Measurements from ENCODE around the gene IPO9.

Gene IPO9

GRCh38 chr1:201906336-201906735 is 77.4 kb downstream of the IPO9 start:
- no peak for DNase-seq (ENCODE audit: low spot score)

GRCh38 chr1:201907621-201908020 is 78.7 kb downstream of the IPO9 start:
- DNase-seq (ENCODE audit: low spot score), result no peak

- DNase-seq (ENCODE audit: low spot score), result no peak
Measured at GRCh38 chr1:201911826-201912571, 83.0 kb downstream of the IPO9 start.

GRCh38 chr1:201912832-201913231 is 83.9 kb downstream of the IPO9 start:
- DNase-seq (ENCODE audit: low spot score), result no peak

GRCh38 chr1:201914456-201915235 is 85.7 kb downstream of the IPO9 start:
- no peak for DNase-seq (ENCODE audit: low spot score)

GRCh38 chr1:201916649-201917249 is 87.8 kb downstream of the IPO9 start:
- no peak for DNase-seq (ENCODE audit: low spot score)

- DNase-seq (ENCODE audit: low spot score), result no peak
Measured at GRCh38 chr1:201917362-201918033, 88.5 kb downstream of the IPO9 start.

GRCh38 chr1:201918343-201918742 is 89.4 kb downstream of the IPO9 start:
- DNase-seq (ENCODE audit: low spot score), result no peak

- DNase-seq (ENCODE audit: low spot score), result no peak
Measured at GRCh38 chr1:201921952-201922558, 93.1 kb downstream of the IPO9 start.

GRCh38 chr1:201925301-201925567 is 96.3 kb downstream of the IPO9 start:
- DNase-seq (ENCODE audit: low spot score), result no peak

- DNase-seq (ENCODE audit: low spot score), result no peak
Measured at GRCh38 chr1:201925981-201926645, 97.2 kb downstream of the IPO9 start.

- no peak for DNase-seq (ENCODE audit: low spot score)
Measured at GRCh38 chr1:201928266-201928665, 99.3 kb downstream of the IPO9 start.

GRCh38 chr1:201930137-201930536 is 101.2 kb downstream of the IPO9 start:
- DNase-seq (ENCODE audit: low spot score), result no peak

GRCh38 chr1:201930803-201931202 is 101.8 kb downstream of the IPO9 start:
- no peak for DNase-seq (ENCODE audit: low spot score)

Measured in CD4-positive, alpha-beta T cell treated with Interleukin-15 for 4 hours (primary cell).